GM12801 (cell line): ENCODE data around the gene SUSD5.

ENCODE experiments used
- TF ChIP-seq, protein P1 (sequence below): IDR thresholded peaks from one replicate; pipeline ENCODE4 v1.5.1; 2011; ENCODE audit warnings: control low read depth; ENCODE audit not compliant: insufficient read length; ENCODE audit errors: extremely low read depth

The SUSD5 gene

DNA sequence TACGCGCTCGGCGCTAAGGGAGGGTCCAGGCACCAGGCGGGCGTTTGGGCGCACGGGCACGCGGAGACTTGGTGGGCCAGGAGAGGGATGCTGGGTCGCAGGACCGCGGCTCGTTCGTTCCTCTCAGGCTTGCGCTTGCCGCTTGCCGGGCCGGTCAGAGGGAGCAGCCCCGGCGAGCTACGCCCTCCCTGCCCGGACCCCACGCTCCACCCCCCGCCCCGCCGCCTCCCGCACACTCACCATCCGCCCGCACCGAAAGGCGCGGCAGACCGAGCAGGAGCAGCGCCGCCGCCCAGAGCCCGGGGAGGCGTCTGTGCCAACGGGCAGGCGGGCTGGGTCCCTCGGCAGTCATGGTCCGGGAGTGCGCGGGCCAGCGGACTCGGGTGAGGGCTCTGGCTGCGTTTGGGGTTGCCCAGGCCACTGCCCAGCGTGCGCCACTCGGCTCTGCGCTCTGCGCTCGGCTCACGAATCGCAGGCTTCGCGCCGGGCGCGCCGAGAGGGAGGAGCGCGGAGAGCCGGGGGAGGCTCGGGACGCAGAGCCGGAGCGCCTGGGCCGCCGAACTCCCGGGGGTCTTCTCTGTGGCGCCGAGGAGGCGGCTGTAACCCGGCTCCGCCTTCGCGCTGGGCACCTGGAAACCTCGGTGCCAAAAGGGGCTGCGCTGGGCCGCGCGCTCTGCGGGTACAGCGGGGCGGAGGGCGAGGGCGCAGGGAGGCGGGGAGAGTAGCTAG, at the start of gene SUSD5:
SUSD5 (minus strand) TSS at position 365 of the 729 bp plus-strand sequence; CDS start at position 352, 13 bp downstream.
- TF ChIP-seq, protein P1, sequence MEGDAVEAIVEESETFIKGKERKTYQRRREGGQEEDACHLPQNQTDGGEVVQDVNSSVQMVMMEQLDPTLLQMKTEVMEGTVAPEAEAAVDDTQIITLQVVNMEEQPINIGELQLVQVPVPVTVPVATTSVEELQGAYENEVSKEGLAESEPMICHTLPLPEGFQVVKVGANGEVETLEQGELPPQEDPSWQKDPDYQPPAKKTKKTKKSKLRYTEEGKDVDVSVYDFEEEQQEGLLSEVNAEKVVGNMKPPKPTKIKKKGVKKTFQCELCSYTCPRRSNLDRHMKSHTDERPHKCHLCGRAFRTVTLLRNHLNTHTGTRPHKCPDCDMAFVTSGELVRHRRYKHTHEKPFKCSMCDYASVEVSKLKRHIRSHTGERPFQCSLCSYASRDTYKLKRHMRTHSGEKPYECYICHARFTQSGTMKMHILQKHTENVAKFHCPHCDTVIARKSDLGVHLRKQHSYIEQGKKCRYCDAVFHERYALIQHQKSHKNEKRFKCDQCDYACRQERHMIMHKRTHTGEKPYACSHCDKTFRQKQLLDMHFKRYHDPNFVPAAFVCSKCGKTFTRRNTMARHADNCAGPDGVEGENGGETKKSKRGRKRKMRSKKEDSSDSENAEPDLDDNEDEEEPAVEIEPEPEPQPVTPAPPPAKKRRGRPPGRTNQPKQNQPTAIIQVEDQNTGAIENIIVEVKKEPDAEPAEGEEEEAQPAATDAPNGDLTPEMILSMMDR = no peak

DNA sequence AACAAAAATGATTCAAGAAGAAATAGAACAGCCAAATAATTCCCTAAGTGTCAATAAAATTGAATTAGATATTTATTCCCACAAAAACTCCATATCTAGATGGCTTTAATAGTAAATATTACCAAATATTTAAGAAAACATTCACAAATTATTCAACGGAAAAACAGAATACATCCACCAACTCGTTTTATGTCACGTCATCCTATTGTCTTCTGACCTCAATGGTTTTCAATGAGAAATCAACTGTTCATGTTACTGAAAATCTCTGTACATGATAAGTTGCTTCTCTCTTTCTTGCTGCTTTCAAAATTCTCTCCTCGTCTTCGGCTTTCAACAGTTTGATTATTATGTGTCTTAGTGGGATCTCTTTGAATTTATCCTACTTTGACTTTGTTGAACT, 41.5 kb upstream of the SUSD5 start:
- TF ChIP-seq, protein P1 = no peak

DNA sequence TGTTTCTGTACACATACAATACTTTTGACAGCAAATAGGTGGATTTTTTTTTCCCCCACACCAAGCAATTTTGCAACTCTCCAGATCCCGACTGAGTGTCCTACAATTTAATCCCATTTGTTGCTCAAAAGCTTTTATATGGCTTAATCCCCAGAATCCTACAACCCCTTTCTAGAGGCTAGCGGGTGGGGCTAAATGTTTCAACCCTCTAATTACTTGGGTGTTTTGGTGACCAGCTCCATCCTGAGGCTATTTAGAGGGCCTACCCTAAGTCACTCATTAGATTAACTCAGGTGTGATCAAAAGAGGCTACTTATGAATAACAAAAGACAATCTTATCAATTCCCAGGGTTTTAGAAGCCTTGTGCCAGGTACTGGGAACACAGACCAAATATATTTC, 37.6 kb upstream of the SUSD5 start:
- TF ChIP-seq, protein P1 = no peak

DNA sequence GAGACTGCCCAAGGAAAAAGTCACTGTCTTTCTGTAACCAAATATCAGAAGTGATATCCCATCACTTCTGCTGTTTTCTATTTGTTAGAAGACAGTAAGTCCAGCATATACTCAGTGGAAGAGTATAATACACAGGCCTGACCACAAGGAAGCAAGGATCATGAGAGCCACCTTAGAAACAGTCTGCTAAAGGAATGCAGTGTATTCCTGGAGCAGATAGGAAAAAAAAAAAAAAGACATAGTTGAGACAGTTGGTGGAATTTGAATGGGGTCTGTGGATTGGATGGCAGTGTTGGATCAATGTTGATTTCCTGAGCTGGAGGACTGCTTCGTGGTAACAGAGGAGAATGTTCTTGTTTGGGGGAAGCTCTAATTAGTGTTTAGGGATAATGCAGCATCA, 32.1 kb upstream of the SUSD5 start:
- TF ChIP-seq, protein P1 = no peak

DNA sequence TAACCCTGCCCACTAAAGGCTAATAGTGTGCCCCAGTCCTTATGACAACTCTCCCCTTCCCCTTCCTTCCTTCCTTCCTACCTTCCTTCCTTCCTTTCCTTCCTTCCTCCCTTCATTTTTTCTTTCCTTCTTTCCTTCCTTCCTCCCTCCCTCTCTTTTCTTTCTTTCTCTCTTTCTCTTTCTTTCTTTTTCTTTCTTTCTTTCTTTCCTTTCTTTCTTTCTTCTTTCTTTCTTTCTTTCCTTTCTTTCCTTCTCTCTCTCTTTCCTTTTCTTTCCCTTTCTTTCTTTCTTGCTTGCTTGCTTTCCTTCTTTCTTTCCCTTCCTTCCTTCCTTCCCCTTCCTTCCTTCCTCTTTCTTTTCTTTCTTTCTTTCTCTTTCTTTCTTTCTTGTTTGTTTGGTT, 28.2 kb upstream of the SUSD5 start:
- TF ChIP-seq, protein P1 = no peak

DNA sequence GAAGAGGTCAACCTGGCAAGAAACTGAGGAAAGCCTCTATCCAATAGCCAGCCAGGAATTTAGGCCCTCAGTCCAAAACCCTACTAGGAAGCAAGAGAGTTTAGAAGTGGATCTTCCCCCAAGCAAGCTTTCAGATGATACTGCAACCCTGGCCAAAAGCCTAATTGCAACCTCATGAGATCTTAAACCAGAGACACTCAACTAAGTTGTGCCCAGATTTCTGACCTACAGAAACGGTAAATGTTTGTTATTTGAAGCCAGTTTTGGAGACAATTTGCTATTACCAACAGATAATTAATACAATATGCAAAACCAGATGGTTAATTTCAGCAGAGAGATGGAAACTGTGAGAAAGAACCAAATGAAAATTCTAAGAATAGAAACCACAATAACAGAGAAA, 21.7 kb upstream of the SUSD5 start:
- TF ChIP-seq, protein P1 = no peak

DNA sequence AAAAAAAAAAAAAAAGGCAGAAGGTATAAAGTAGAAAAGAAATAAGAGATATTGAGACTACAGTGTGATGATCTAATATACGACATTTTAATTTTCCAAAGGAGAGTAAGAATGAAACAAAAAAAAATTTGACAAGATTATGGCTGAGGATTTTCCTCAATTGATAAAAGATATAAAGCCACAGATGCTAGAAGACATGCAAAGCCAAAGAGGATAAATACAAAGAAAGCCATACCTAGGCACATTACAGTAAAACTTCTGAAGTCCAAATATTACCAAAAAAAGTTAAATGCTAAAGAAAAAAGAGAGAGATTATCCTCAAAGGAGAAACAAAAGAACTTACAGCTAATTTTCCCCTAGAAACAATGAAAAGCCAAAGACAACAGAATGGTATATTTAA, 20.3 kb upstream of the SUSD5 start:
- TF ChIP-seq, protein P1 = no peak
